Activated CD4-positive, alpha-beta T cell treated with anti-CD3 and anti-CD28 coated beads, Interleukin-2, Interleukin-6, amounts not matched to agents 100 ng/mL and 50 ng/mL, durations not matched to agents 16 hours and 8 hours (primary cell): ENCODE results near the gene GDAP2.
A peak's percentile ranks its signal among the peaks of the same experiment; 100 is the strongest.
"Not testable (repeated sequence)": the region's sequence is repeated elsewhere in the genome, so short reads cannot be mapped to it uniquely, and the experiment has no call there.

ENCODE experiments used
- DNase-seq: peaks from one replicate; pipeline ENCODE4 v3.0.0-alpha.2; 2020

The GDAP2 gene

DNA sequence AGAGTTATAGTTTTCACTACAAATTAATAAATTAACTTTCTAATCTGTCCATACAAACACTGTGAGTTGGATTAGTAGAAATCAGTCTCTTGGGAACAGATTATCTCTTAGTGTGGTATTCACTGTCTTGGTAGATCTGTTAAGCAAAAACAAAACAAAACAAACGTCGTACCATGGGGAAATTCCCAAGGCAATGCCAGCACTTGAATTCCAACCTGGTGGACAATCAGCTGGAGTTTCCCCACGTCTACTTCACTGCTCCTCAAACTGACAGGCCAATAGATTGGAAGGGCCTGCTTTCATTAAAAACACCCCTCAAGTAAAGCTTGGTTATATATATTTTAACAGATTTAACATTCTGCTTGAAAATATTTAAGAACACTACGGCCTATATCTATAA lies 31.9 kb downstream of the GDAP2 start:
- no peak for DNase-seq

DNA sequence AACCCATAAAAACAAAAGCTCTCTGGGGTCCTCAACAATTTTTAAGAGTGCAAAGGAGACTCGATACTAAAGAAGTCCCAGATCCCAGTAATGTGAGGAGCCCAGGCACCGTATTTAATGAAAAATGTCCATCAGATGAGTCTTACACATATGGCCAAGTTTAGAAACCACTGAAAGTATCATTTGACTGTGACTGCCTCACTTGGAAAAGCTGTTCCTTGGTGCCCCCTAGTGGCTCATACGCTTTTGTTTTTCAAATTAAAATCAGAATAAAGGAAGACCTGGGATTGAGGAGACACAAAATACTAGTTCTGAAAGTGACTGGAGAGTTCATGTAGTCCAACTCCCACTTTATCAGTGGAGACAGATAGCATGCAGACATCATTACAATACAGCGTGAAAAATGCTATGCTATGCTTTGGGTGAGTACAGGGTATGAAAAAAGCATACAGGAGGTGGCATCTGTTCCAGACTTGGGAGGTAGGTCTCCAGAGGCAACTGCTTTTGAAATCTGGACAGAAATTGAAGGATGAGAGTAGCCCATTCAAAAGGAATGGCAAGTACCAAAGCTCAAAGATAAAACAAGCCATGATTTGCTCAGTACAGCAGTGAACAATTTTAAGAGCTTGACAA lies 33.8 kb downstream of the GDAP2 start:
- peak; percentile 83 for DNase-seq

DNA sequence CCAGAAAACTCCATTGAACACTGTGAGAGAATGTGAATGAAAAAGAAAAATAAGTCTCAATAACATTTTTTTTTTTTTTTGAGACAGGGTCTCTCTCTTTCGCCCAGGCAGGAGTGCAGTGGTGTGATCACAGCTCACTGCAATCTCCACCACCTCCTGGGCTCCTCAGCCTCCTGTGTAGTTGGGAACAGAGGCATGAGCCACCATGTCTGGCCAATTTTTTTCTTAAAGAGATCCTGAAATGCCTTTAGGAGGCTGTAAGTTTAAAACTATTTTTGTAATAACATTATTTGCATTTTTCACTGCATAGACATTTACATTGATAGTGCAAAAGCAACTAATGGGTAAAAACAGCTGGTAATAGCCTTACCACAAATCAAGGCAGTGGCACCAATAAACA lies 35.3 kb downstream of the GDAP2 start:
- DNase-seq = no peak

- DNase-seq = no peak
These were observed 36.9 kb downstream of the GDAP2 start for GRCh38 chr1:117892512-117892911.

- DNase-seq = no peak
These were observed 39.0 kb downstream of the GDAP2 start for GRCh38 chr1:117890452-117890851.

DNA sequence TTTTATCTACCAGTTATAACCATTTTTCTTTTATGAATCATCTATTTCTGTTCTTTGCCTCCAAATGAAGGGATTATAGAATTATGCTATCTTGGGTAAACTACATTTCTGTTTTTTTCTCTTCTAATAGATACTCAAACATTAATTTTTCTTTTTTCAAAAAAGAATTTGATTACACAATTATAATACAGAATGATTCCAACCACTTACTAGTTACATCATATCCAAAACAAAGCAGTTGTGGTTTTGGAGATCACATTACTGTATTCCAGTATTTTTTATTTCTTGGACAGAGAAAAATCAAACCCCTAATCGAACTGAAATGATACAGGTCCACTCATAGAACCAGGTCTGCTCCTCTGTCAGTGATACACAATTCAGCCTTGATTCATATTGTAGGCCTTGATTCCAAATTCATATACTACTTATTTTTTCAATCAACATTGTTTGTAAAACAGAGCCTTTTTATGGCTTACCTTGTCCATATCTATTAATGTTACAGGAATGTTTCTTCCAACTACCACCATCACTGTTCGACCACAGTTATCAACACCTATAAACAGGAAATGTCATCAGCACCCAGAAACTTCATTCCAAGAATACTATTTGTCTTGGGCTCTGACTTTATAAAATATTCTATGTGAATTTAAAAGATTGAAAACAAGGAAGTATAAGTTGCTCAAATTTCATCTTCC lies 43.2 kb downstream of the GDAP2 start:
- no peak for DNase-seq

- DNase-seq = no peak
These were observed 45.8 kb downstream of the GDAP2 start for GRCh38 chr1:117883616-117884015.

DNA sequence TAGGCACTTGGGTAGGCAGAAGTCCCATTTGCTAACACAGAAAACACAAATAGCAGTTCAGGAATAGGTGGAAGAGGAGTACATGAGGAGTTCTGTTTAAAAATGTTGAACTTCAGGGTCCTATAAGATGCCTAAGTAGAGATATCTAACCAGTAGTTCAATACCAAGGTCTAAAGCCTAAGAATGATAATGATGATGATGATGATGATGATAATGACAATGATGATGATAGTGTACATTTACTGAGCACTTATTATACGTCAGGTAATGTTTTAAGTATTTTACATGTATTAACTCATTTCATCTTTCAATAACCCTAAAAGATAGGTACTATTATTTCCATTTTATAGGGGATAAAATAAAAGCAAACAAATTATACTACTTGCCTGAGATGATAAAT lies 50.1 kb downstream of the GDAP2 start:
- DNase-seq = no peak

DNA sequence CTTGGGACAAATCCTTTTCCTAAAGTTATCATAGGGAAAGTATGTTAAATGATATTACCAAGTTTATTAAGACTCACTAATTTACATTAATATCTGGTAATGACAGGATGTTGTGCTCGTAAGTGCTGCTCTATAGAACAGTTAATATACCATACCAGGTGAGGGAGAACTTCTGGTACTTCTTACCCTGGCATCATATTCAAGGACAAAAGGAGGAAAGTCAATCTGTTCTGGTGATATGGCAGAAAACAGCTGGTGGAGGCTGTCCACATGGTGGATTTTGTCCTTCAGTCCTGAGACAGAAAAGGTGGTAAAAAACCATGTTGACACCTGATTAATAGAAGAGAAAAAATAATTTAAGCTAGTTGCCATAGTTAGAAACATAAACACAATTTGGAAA lies 51.6 kb downstream of the GDAP2 start:
- no peak for DNase-seq

DNA sequence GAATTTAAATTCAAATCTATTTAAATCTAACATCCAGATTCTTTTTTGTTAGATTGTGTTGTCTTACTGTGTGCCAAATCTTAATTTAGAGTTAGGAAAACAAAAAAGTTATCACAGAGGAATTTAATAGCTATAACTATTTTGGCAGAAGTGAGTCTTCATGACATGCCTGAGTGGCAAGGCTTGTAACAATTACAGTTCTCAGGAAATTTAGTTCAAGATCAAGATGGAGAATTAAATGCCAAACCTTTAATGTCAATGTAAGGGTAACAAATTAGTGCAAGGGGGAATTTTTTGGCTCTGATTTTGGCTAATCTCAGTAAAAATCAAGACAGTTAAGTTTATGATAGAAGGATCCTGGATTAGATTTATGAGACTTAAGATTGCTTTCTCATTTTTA lies 58.4 kb downstream of the GDAP2 start:
- no peak for DNase-seq

DNA sequence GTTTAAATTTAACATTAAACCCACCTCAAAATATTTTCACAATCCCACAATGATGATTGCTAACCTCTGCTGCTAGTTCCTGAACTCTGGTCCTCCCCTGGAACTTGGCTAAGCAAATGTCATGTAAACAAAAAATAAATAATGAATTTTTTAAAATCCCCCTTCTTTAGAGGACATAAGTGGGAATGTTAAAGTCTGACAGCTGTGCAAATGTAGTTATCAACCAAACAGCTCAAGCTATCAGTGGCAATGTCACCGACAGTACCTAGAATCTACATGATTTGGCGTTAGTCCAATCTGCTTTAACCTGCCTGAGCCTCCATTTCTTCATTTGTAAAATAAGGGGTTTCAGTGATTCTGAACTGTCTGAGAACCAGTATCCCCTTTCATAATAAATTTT lies 67.7 kb downstream of the GDAP2 start:
- no peak for DNase-seq

- no peak for DNase-seq
These were observed 68.4 kb downstream of the GDAP2 start for GRCh38 chr1:117860896-117861610.

DNA sequence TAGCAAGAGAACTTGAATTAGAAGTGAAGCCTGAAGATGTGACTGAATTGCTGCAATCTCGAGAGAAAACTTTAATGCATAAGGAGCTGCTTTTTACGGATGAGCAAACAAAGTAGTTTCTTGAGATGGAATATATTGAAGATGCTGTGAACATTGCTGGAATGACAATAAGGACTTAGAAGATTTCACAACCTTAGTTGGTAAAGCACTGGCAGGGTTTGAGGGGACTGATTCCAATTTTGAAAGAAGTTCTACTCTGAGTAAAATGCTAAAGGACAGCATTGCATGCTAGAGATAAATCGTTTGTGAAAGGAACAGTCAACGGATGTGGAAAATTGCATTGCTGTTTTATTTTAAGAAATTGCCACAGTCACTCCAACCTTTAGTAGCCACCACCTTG lies 69.5 kb downstream of the GDAP2 start:
- DNase-seq = no peak

- no peak for DNase-seq
These were observed 72.0 kb downstream of the GDAP2 start for GRCh38 chr1:117857418-117857817.

- DNase-seq = no peak
These were observed 76.4 kb downstream of the GDAP2 start for GRCh38 chr1:117852853-117853553.

- DNase-seq = no peak
These were observed 77.7 kb downstream of the GDAP2 start for GRCh38 chr1:117851687-117852086.

DNA sequence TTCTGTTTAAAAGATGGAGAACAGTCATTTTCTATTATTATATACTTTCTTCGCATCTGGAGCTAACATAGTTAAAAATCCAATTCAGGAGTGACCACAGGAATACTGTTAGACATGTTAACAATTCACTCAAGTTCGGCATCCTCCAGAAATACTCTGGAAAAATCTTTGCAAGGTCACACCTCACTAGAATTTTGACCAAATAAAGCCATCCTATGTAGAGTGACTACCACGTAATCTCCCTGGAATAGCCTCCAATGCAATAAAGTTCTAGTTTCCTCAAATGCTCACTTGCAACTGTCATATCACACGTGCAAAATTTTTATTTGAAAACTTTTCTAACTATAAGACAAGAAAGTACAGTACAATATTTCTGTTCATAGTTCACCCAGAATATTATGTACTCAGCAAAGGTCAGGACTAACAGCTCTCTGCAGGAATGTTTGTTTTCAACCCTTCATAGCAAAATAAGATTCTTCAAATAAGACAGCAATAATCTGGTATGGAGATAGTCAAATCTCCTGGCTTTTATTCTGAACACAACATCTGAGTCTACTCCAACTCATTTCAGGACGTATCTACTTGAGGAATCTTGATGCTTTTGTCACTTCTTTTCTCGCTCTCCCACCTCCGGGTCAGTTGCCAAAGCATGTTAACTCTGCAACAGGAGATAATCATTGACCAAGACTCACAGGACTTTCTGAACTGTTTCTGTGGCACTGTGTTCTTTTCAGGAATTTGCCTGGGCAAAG lies 82.6 kb downstream of the GDAP2 start:
- no peak for DNase-seq

- DNase-seq = not testable (repeated sequence)
These were observed 84.9 kb downstream of the GDAP2 start for GRCh38 chr1:117844478-117844877.

DNA sequence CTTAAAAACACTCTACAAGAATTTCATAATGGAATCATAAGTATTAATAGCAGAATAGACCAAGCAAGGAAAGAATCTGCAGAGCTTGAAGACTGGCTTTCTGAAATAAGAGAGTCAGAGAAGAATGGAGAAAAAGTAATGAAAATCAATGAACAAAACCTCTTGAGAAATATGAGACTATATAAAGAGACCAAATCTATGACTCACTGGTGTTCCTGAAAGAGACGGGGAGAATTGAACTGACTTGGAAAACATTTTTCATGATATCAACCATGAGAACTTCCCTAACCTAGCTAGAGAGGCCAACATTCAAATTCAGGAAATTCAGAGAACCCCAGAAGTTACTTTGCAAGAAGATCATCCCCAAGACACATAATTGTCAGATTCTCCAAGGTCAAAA lies 85.6 kb downstream of the GDAP2 start:
- no peak for DNase-seq

DNA sequence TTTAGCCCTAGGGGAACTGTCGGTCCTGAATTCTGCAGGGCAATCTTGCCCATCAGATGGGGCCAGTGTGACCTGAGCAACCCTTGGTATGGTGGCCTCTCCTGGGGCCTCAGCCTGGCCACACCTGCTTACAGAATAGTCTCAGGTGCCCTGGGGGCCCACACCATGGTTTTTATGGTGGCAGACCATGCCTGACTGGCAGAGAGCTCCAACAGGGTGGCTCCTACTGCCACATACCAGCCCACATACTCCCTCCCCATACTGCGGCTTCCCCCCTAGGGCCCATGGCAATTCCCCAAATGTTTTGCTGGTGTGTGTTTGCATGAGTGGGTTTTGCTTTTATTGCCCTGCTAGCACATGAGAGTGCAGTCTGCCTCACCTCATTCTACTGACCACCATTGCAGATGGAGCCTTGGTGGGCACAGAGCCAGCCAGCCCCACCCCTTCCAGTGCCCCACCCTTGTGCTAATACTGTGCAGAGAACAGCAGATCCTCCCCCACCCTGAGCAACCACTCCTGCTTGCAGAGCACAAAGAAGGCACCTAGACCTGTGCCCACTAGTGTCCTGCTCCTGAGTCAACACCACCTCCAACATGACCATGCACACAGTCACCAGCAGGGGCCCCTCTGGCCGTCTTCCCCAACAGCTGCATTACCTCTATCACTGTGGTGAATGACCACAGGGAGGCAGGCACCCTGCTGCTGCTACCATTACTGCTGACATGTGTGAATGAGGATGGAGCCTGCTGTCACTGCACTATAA lies 86.8 kb downstream of the GDAP2 start:
- DNase-seq = no peak

- DNase-seq = no peak
These were observed 88.2 kb downstream of the GDAP2 start for GRCh38 chr1:117841117-117841650.

DNA sequence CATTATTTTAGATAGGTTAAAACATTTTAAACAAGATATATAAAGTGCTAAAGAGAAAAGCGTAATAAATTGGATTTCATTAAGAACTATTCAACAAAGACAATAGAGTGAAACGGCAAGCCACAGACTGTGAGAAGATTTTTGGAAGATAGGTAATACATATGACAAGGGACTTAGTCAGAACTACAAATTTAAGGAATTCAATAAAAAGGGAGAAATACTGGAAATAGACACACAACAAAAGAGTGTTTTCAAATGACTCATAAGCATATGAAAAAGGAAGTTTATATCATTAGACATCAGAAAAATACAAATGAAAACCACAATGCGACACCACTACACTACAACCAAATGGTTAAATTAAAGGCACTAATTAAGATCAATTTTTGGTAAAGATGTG lies 90.5 kb downstream of the GDAP2 start:
- no peak for DNase-seq
